Embryonic facial prominence (tissue), 1 donor: Measurements from ENCODE around the gene STAMBP.
"Not testable (repeated sequence)": the region's sequence is repeated elsewhere in the genome, so short reads cannot be mapped to it uniquely, and the experiment has no call there.

ENCODE experiments used
- DNase-seq: peaks from one replicate; pipeline ENCODE4 v3.0.0-alpha.2; 2016; ENCODE audit errors: extremely low spot score

The STAMBP gene

GRCh38 chr2:73828818-73829570 is at the start of gene STAMBP:
STAMBP (plus strand) TSS chr2:73828961; CDS start chr2:73830857, 1,896 bp downstream.
- peak; percentile 97 for DNase-seq

GRCh38 chr2:73779467-73780236 is 49.1 kb upstream of the STAMBP start, which contains the start of gene DUSP11:
DUSP11 (minus strand) TSS chr2:73780103; CDS start chr2:73779974, 129 bp downstream.
- peak; percentile 73 for DNase-seq

GRCh38 chr2:73780237-73780582 is 48.6 kb upstream of the STAMBP start:
- no peak for DNase-seq

GRCh38 chr2:73783402-73783801 is 45.4 kb upstream of the STAMBP start:
- not testable (repeated sequence) for DNase-seq

GRCh38 chr2:73783883-73784282 is 44.9 kb upstream of the STAMBP start, which contains the start of gene C2orf78:
C2orf78 (plus strand) TSS chr2:73784183; CDS start chr2:73784310, 127 bp downstream.
- not testable (repeated sequence) for DNase-seq

GRCh38 chr2:73811878-73812277 is 16.9 kb upstream of the STAMBP start:
- no peak for DNase-seq

GRCh38 chr2:73812635-73813034 is 16.1 kb upstream of the STAMBP start:
- DNase-seq = no peak

GRCh38 chr2:73818296-73818695 is 10.5 kb upstream of the STAMBP start:
- no peak for DNase-seq

GRCh38 chr2:73821227-73821626 is 7.5 kb upstream of the STAMBP start:
- DNase-seq = no peak

GRCh38 chr2:73821669-73822068 is 7.1 kb upstream of the STAMBP start:
- no peak for DNase-seq

- DNase-seq = no peak
Observed at GRCh38 chr2:73822276-73822675, 6.5 kb upstream of the STAMBP start.

GRCh38 chr2:73822991-73823390 is 5.8 kb upstream of the STAMBP start:
- no peak for DNase-seq

GRCh38 chr2:73823416-73823815 is 5.3 kb upstream of the STAMBP start:
- DNase-seq = no peak

GRCh38 chr2:73823916-73824523 is 4.7 kb upstream of the STAMBP start:
- peak; percentile 61 for DNase-seq

- no peak for DNase-seq
Observed at GRCh38 chr2:73825408-73825807, 3.4 kb upstream of the STAMBP start.

GRCh38 chr2:73827018-73827417 is 1.7 kb upstream of the STAMBP start:
- DNase-seq = no peak

- no peak for DNase-seq
Observed at GRCh38 chr2:73827660-73828388, 937 bp upstream of the STAMBP start.

- DNase-seq = no peak
Observed at GRCh38 chr2:73828389-73828817, 358 bp upstream of the STAMBP start.

GRCh38 chr2:73830871-73831401 is 2.2 kb downstream of the STAMBP start:
- no peak for DNase-seq

- no peak for DNase-seq
Observed at GRCh38 chr2:73832930-73833329, 4.2 kb downstream of the STAMBP start.

- no peak for DNase-seq
Observed at GRCh38 chr2:73836141-73836943, 7.6 kb downstream of the STAMBP start.
